NCI-H2171 treated with DMSO at 0.1 percent for 48 hours (cell line): ENCODE data around the gene PCSK2.

Source experiments
- DNase-seq: peaks from one replicate; lab custom pipeline; 2025; lab: John Stamatoyannopoulos, UW

PCSK2 gene

DNA sequence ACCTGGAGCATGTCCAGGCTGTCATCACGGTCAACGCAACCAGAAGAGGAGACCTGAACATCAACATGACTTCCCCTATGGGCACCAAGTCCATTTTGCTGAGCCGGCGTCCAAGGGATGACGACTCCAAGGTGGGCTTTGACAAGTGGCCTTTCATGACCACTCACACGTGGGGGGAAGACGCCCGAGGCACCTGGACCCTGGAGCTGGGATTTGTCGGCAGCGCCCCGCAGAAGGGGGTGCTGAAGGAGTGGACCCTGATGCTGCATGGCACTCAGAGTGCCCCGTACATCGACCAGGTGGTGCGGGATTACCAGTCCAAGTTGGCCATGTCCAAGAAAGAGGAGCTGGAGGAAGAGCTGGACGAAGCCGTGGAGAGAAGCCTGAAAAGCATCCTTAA, 254.8 kb downstream of the PCSK2 start:
- no peak for DNase-seq

DNA sequence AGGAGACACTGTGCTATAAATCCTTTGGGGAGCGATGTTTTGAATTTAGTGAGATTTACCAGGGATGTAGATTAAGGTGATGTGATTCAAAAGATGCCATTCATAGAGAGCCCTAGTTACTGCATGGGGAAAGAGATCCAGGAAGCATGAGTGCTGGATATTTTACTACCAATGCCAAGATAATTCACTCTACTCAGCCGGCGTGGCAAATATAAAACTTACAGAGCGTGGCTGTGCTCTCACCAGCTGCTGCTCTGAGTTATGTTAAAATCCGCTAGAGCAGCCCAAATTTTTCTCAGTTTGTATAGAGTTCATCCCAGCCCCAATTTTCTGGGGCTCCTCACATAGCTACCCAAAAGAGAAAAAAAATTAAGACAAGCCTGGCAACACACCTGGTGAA, 255.7 kb downstream of the PCSK2 start:
- DNase-seq, result no peak

GRCh38 chr20:17485017-17485416, 258.2 kb downstream of the PCSK2 start:
- DNase-seq, result no peak

GRCh38 chr20:17488916-17489600, 262.2 kb downstream of the PCSK2 start:
- DNase-seq, result no peak

DNA sequence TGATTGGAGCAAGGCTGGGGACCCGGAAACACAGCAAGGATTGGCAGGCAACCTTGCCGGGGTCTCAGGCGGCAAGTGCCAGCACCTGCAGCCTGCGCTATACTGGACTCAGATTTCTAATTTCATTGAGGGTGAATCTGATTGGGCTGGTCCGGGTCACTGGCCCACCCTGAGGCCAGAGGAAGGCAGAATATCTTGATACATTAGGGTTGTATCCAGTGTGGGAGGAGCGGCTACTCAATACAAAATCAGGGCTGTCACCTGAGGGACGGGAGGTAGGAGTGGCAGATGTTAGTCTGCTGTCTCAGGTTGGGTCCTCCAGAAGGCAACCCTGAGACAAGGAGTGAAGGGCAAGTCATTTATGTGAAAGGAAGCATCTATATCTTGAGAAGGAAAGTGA, 263.7 kb downstream of the PCSK2 start:
- no peak for DNase-seq

DNA sequence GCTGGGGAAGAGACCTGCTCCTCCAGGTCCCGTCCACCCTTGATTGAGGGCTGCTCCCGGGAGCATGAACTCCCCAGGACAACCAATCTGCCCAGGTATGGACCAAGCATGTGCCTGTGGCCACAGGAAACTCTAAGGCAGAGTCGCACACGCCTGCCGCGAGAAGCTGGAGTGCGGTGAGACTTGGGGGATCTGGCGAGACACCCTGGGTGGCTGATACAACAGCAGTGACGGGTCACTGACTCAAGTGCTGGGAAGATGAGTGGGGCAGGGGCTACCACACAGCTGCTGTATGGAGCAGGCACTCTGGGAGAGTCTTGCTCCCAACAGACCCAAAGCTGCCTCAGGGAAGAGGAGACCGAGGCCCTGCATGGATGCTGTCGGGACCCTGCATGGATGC, 264.2 kb downstream of the PCSK2 start:
- no peak for DNase-seq

DNA sequence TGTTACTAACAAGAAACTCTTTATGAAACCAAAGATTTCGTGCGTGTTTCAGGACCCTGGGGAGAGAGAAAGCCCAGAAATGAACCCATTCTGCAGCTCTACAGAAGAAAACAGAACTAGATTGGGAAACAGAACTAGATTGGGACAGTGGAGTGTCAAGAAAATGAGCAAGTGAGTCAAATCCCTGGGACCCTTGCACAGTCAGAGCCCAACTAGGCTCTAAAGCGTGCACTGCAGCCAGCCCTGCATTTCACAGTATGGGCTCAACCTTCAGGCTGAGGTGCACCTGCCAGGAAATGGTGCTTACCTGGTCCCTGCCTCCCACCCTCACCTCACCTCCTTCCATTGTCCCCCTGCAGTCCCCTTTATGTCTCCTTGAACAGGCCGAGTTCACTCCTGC, 264.6 kb downstream of the PCSK2 start:
- DNase-seq, result no peak

DNA sequence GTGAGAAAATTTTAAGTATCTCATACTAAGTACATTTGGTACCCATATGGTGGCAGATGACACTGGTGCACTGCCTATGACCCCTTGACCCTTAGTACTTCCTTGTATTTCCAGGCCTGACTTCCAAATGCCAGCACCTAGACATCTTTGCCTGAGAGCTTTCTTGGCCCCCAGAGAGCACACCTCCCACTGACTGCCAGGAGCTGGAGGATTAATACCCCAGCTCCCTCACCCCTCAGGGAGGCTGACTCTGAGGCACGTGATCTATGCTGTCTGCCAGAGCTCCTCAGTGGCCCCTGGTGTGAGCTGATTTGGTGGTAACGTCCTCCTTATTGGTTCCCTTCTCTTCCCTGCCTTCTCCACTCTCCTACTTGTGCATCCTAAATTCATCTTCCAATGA, 266.3 kb downstream of the PCSK2 start:
- DNase-seq, result no peak

GRCh38 chr20:17494201-17494600, 267.4 kb downstream of the PCSK2 start:
- DNase-seq, result no peak

- DNase-seq, result no peak
Measured at GRCh38 chr20:17495826-17496225, 269.0 kb downstream of the PCSK2 start.

GRCh38 chr20:17497821-17498580, 271.2 kb downstream of the PCSK2 start:
- DNase-seq, result no peak

DNA sequence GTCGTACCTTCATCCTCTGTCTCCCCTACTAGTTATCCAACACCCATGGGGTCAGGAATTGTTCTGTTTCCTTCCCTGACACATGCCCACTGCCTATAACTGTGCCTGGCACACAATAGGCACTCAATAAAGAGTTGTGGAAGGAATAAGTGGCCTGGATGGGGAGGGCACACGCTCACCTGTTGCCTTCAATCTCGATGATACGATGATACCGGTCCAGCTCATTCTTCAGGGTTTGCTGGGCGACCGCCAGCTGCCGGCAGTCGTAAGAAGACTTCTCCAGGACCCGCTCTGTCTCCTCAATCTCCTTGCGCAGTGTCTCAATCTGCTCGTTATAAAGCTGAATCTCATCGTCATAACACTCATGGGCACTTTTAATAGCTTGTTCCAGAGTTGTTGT, 271.8 kb downstream of the PCSK2 start:
- DNase-seq, result no peak

GRCh38 chr20:17499041-17499440, 272.2 kb downstream of the PCSK2 start:
- DNase-seq, result peak; percentile 13

DNA sequence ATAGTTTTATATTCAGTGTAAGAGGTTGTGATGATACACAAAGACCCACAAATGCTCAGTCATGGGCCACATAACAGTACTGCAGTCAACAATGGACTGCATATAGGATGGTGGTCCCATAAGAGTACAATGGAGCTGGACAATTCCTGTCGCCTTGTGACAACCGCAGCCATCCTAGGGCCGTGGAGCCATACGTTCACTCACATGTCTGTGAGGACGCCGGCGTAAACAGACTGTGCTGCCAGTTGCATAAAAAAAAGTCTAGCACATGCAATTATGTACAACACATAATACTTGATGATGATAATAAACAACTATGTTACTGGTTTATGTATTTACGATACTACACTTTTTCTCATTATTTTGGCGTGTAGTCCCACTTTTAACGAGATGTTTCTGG, 273.4 kb downstream of the PCSK2 start:
- DNase-seq, result no peak

- no peak for DNase-seq
Measured at GRCh38 chr20:17500826-17501225, 274.0 kb downstream of the PCSK2 start.

- no peak for DNase-seq
Measured at GRCh38 chr20:17501701-17502100, 274.9 kb downstream of the PCSK2 start.

GRCh38 chr20:17502105-17502504, 275.3 kb downstream of the PCSK2 start:
- no peak for DNase-seq

GRCh38 chr20:17503301-17504065, 276.6 kb downstream of the PCSK2 start:
- DNase-seq, result no peak

DNA sequence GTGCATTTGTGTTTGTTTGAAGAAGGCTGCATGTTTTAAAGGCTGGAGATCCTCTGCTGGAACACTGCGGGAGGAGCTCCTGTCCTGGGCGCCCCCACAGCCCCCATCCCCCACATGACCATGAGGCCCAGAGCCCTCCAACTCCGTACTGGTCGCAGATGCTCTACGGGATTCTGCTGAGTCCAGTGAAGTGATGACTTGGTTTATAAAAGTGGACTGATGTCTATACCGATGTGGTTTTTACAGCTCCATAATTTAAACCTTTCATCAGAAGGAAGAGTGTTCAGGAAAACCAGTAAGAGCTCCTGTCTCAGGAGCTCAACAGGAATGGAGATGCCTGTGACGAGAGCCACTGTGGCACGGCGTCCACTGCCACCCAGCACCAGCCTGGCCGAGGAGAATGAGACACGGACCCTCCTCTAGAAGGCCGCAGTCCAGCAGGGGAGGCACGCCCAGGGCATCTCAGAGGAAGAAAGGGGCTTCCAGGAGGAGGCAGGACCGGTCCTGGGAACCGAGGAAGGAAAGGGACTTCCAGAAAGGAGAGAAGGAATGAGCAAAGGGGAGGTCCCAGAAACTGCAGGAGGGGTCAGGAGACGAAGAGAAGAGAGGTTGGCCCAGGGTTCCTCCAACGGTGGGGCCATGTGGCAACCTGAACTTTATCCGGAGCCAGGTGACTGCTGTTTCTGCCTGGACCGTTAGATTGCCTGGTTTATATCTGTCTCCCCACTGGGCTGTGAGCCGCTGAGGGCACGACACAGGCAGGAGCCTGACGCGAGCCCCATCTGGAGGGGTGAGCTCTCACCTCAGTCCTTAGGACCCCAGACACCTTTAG, 277.4 kb downstream of the PCSK2 start:
- DNase-seq, result no peak

GRCh38 chr20:17504898-17505635, 278.2 kb downstream of the PCSK2 start:
- peak; percentile 57 for DNase-seq
